Sigmoid colon (tissue), 7 donors: ENCODE data around the gene MED16. TPM values are rescaled to one million over a fixed set of nuclear protein-coding genes. Genes with fewer than 3 reads are reported as not detected.
"Not testable (repeated sequence)": the region's sequence is repeated elsewhere in the genome, so short reads cannot be mapped to it uniquely, and the experiment has no call there.

Experiments used
- DNase-seq: peaks from one replicate; pipeline ENCODE4 v3.0.0-alpha.2; 2019
- H3K27ac ChIP-seq, 4 donors: fragments of 200-600 bp; sonication (generic); one replicate each; pipeline ENCODE4 v1.5.1; 2016 to 2019; ENCODE audit warnings: mild to moderate bottlenecking in 1 of 4
- H3K27me3 ChIP-seq, 3 donors: fragments of 200-600 bp; sonication (generic); one replicate each; pipeline ENCODE4 v1.5.1; 2019; ENCODE audit warnings: mild to moderate bottlenecking in 1 of 3
- H3K36me3 ChIP-seq, 4 donors: fragments of 200-600 bp; sonication (generic); one replicate each; pipeline ENCODE4 v1.5.1; 2016 to 2019
- H3K4me1 ChIP-seq, 4 donors: fragments of 200-600 bp; sonication (generic); one replicate each; pipeline ENCODE4 v1.5.1; 2017 to 2019
- H3K4me3 ChIP-seq, 4 donors: fragments of 200-600 bp; sonication (generic); one replicate each; pipeline ENCODE4 v1.5.1; 2017 to 2019; ENCODE audit warnings: mild to moderate bottlenecking in 2 of 4, moderate library complexity in 1 of 4
- H3K9me3 ChIP-seq, 4 donors: fragments of 200-600 bp in 3 of 4; sonication (generic) in 3 of 4; one replicate each; pipeline versions ENCODE4 v1.5.1 to v1.6.1; 2013 to 2019
- EP300 ChIP-seq, 4 donors: sonication (generic); formaldehyde crosslinking; IDR thresholded peaks; one replicate each; pipeline ENCODE4 v1.6.1; 2017; ENCODE audit warnings: antibody characterized with exemption in 4 of 4
- POLR2A ChIP-seq, 2 donors: fragments of 450-650 bp; IDR thresholded peaks; one replicate each; pipeline ENCODE4 v1.6.1; 2016; ENCODE audit warnings: antibody characterized with exemption in 2 of 2, mild to moderate bottlenecking in 2 of 2, moderate library complexity in 2 of 2
- POLR2AphosphoS5 ChIP-seq, 4 donors: sonication (generic); formaldehyde crosslinking; IDR thresholded peaks; one replicate each; pipeline ENCODE4 v1.6.1; 2017; ENCODE audit warnings: antibody characterized with exemption in 4 of 4
- WGBS, 2 donors: extraction: QIAGEN DNeasy Blood & Tissue Kit; methylation state at CpG; one replicate each; pipeline ENCODE4 v1.1.7; 2013; 5-methylcytosine and 5-hydroxymethylcytosine counted together
- intact Hi-C: fragments of 100-400 bp; cut with DNase I; formaldehyde crosslinking; loops from one replicate; pipeline ENCODE4 v1.15.1; 2023
- polyA plus RNA-seq, 3 donors: library from polyadenylated mRNA; stranded (reverse); fragments of 200-250 nt; gene quantifications; one replicate each; pipeline ENCODE4 v1.2.3, GENCODE V29; 2013
- total RNA-seq, 4 donors: library from RNA; depleted of rRNA; stranded (reverse); fragments of >200 nt; gene quantifications; one replicate each; pipeline ENCODE4 v1.1.0, GENCODE V29; 2016
- TF ChIP-seq, protein P1 (sequence below), 4 experiments: fragments of 450-650 bp in 3 of 4; fragments of 200-600 bp in 1 of 4; IDR thresholded peaks; one replicate each; pipeline ENCODE4 v1.5.1; 2016 to 2019; ENCODE audit warnings: antibody characterized with exemption in 4 of 4, mild to moderate bottlenecking in 3 of 4, moderate library complexity in 2 of 4
- donor health status: healthy with polysubstance abuse.
- donor health status: Bipolar disorder and iron deficiency.
- donor health status: healthy.

The MED16 gene
- total and polyA plus RNA-seq, 7 donors, result 22.4 to 62.5 (median 33.2) TPM

GRCh38 chr19:881385-882071 lies 11.5 kb downstream of the MED16 start:
- Histone ChIP-seq H3K27me3 (no peaks in the 10 kb centered on the region), H3K9me3 (no peaks in the 10 kb centered on the region), H3K27ac (no peak overlapping the region), H3K4me1 (no peaks in the 10 kb centered on the region), H3K4me3 (no peak overlapping the region), H3K36me3 (peaks cover 55 to 87% (median 69%) of the 10 kb centered on the region in 4 donors)
- intact Hi-C loops, result no loop called here
- no peak for DNase-seq
- TF ChIP-seq EP300 (IDR thresholded peaks at IDR 0.05), result no peak
- TF ChIP-seq POLR2AphosphoS5 (IDR thresholded peaks at IDR 0.05), result no peak
- TF ChIP-seq, protein P1, sequence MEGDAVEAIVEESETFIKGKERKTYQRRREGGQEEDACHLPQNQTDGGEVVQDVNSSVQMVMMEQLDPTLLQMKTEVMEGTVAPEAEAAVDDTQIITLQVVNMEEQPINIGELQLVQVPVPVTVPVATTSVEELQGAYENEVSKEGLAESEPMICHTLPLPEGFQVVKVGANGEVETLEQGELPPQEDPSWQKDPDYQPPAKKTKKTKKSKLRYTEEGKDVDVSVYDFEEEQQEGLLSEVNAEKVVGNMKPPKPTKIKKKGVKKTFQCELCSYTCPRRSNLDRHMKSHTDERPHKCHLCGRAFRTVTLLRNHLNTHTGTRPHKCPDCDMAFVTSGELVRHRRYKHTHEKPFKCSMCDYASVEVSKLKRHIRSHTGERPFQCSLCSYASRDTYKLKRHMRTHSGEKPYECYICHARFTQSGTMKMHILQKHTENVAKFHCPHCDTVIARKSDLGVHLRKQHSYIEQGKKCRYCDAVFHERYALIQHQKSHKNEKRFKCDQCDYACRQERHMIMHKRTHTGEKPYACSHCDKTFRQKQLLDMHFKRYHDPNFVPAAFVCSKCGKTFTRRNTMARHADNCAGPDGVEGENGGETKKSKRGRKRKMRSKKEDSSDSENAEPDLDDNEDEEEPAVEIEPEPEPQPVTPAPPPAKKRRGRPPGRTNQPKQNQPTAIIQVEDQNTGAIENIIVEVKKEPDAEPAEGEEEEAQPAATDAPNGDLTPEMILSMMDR (IDR thresholded peaks at IDR 0.05), result no peak
- no peak for TF ChIP-seq POLR2A (IDR thresholded peaks at IDR 0.05)
- 98% methylated on average over 34 of the region's 34 CpGs for WGBS, 2 donors

GRCh38 chr19:879711-880438 lies 13.1 kb downstream of the MED16 start:
- DNase-seq, result no peak
- Histone ChIP-seq H3K9me3 (no peaks in the 10 kb centered on the region), H3K27ac (no peak overlapping the region), H3K36me3 (peaks cover 53 to 87% (median 64%) of the 10 kb centered on the region in 4 donors), H3K4me3 (no peak overlapping the region), H3K4me1 (no peaks in the 10 kb centered on the region), H3K27me3 (no peaks in the 10 kb centered on the region)
- 75 to 87% methylated on average over 37 of the region's 37 CpGs for WGBS, 2 donors
- intact Hi-C loops, result no loop called here
- TF ChIP-seq, protein P1 (IDR thresholded peaks at IDR 0.05), result no peak
- TF ChIP-seq POLR2A (IDR thresholded peaks at IDR 0.05), result no peak
- TF ChIP-seq POLR2AphosphoS5 (IDR thresholded peaks at IDR 0.05), result no peak
- no peak for TF ChIP-seq EP300 (IDR thresholded peaks at IDR 0.05)

DNA sequence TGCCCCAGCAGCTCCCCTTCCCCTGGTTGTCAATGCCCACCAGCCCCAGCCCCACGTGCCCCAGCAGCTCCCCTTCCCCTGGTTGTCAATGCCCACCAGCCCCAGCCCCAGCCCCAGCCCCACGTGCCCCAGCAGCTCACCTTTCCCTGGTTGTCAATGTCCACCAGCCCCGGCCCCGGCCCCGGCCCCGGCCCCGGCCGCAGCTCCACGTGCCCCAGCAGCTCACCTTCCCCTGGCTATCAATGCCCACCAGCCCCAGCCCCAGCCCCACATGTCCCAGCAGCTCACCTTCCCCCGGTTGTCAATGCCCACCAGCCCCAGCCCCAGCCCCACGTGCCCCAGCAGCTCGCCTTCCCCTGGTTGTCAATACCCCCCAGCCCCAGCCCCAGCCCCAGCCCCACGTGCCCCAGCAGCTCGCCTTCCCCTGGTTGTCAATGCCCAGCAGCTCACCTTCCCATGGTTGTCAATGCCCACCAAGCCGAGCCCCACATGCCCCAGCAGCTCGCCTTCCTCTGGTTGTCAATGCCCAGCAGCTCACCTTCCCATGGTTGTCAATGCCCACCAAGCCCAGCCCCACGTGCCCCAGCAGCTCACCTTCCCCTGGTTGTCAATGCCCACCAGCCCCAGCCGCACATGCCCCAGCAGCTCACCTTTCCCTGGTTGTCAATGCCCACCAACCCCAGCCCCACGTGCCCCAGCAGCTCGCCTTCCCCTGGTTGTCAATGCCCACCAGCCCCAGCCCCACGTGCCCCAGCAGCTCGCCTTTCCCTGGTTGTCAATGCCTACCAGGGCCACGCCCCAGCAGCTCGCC lies 14.0 kb downstream of the MED16 start:
- H3K4me1 ChIP-seq, H3K4me3 ChIP-seq, intact Hi-C loops, H3K27ac ChIP-seq, H3K9me3 ChIP-seq, H3K27me3 ChIP-seq, DNase-seq: not testable (repeated sequence)
- peaks cover 53 to 87% (median 55%) of the 10 kb centered on the region in 4 donors for H3K36me3 ChIP-seq
- 91 to 92% methylated on average over 24 of the region's 24 CpGs for WGBS, 2 donors

GRCh38 chr19:877992-878660 lies 14.9 kb downstream of the MED16 start:
- peaks cover 51 to 87% (median 53%) of the 10 kb centered on the region in 4 donors for H3K36me3 ChIP-seq
- DNase-seq, H3K27ac ChIP-seq, H3K9me3 ChIP-seq, intact Hi-C loops, H3K27me3 ChIP-seq, H3K4me3 ChIP-seq, H3K4me1 ChIP-seq: not testable (repeated sequence)
- WGBS, 2 donors, result 92 to 93% methylated on average over 23 of the region's 23 CpGs

DNA sequence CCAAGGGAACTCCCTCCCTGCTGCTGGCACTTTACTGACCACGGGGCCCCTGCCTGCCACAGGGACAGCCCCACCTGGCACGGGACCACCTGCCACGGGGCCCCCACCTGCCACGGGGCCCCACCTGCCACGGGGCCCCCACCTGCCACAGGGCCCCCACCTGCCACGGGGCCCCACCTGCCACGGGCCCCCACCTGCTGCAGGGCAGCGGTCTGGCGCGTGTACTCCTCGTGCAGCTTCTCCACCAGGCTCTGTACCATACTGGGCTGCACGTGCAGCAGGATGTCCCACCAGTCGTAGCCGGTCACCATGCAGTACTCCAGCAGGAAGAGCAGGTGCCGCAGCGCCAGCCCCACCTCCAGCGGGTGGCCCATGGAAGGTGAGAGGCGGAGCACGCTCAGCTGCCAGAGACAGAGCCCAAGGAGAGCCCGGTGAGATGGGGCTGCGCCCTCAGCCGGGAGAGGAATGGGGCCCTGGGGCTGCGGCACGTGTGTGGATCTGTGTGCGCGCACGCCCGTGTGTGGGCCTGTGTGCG lies 16.1 kb downstream of the MED16 start:
- intact Hi-C loops, result no loop called here
- Histone ChIP-seq H3K27ac (no peak overlapping the region), H3K27me3 (no peaks in the 10 kb centered on the region), H3K36me3 (peaks cover 43 to 82% (median 48%) of the 10 kb centered on the region in 4 donors), H3K4me1 (peaks cover 0 to 11% (median 9%) of the 10 kb centered on the region in 4 donors), H3K4me3 (no peak overlapping the region), H3K9me3 (no peaks in the 10 kb centered on the region)
- WGBS, 2 donors, result 87 to 90% methylated on average over 29 of the region's 29 CpGs
- DNase-seq, result no peak
- TF ChIP-seq EP300 (IDR thresholded peaks at IDR 0.05), result no peak
- TF ChIP-seq POLR2AphosphoS5 (IDR thresholded peaks at IDR 0.05), result no peak
- TF ChIP-seq, protein P1 (IDR thresholded peaks at IDR 0.05), result no peak
- TF ChIP-seq POLR2A (IDR thresholded peaks at IDR 0.05), result no peak
